Suprapubic skin (tissue), 4 donors: ENCODE data around the gene SV2C.

ENCODE experiments used
- CTCF ChIP-seq, 2 donors: fragments of 200-600 bp in 1 of 2; fragments of 450-650 bp in 1 of 2; sonication (generic) in 1 of 2; IDR thresholded peaks; one replicate each; pipeline ENCODE4 v1.5.1; 2016 to 2019; ENCODE audit warnings: antibody characterized with exemption in 2 of 2, mild to moderate bottlenecking in 1 of 2, moderate library complexity in 1 of 2
- POLR2A ChIP-seq, 2 donors: fragments of 450-650 bp; IDR thresholded peaks; one replicate each; pipeline ENCODE4 v1.6.1; 2017; ENCODE audit warnings: antibody characterized with exemption in 2 of 2, mild to moderate bottlenecking in 2 of 2, moderate library complexity in 2 of 2
- POLR2AphosphoS5 ChIP-seq, 3 donors: sonication (generic); formaldehyde crosslinking; IDR thresholded peaks; one replicate each; pipeline ENCODE4 v1.6.1; 2017; ENCODE audit warnings: antibody characterized with exemption in 3 of 3

- no peak for TF ChIP-seq CTCF (IDR thresholded peaks at IDR 0.05)
- no peak for TF ChIP-seq POLR2A (IDR thresholded peaks at IDR 0.05)
- no peak for TF ChIP-seq POLR2AphosphoS5 (IDR thresholded peaks at IDR 0.05)
Observed at GRCh38 chr5:76086095-76086494, 2.9 kb downstream of the SV2C start.
